Loucy (cell line): Measurements from ENCODE around the gene CENPX.

Experiments
- EZH2phosphoT487 ChIP-seq: fragments of 200-600 bp; IDR thresholded peaks from 2 replicates; pipeline ENCODE4 v1.6.1; 2018; ENCODE audit warnings: antibody characterized with exemption, mild to moderate bottlenecking, moderate library complexity, borderline replicate concordance
- TF ChIP-seq, protein P1 (sequence below): fragments of 200-600 bp; sonication (generic); conservative IDR thresholded peaks from 2 replicates; pipeline ENCODE4 v1.5.1; 2014; ENCODE audit warnings: mild to moderate bottlenecking, antibody characterized with exemption, low read length

DNA sequence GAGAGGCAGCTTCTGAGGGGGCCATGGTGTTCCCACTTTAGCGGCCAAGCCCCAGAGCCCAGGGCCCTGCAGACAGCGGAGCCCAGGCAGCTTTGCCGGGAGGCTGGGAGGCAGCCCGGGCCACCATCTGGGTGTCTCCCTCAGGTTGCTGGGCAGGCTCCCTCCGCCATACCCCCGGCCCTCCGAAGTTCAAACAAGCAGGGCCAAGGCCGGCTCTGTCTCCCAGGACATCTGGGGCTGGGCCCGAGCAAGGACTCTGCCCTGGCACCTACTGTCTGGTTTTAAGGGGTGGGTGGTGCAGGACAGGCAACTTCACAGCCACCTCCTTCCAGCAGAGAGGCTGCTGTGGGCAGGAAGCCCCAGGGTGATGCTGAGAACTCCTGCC lies 40.3 kb upstream of the CENPX start:
- TF ChIP-seq, protein P1, sequence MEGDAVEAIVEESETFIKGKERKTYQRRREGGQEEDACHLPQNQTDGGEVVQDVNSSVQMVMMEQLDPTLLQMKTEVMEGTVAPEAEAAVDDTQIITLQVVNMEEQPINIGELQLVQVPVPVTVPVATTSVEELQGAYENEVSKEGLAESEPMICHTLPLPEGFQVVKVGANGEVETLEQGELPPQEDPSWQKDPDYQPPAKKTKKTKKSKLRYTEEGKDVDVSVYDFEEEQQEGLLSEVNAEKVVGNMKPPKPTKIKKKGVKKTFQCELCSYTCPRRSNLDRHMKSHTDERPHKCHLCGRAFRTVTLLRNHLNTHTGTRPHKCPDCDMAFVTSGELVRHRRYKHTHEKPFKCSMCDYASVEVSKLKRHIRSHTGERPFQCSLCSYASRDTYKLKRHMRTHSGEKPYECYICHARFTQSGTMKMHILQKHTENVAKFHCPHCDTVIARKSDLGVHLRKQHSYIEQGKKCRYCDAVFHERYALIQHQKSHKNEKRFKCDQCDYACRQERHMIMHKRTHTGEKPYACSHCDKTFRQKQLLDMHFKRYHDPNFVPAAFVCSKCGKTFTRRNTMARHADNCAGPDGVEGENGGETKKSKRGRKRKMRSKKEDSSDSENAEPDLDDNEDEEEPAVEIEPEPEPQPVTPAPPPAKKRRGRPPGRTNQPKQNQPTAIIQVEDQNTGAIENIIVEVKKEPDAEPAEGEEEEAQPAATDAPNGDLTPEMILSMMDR, result no peak
- no peak for TF ChIP-seq EZH2phosphoT487
